NB4 (cell line): ENCODE results near the gene CDH23.

Experiments used
- DNase-seq: peaks from one replicate; pipeline ENCODE4 v3.0.0; 2010; ENCODE audit warnings: low read depth
- H3K4me3 ChIP-seq: one replicate; pipeline ENCODE4 v1.5.1; 2011; ENCODE audit warnings: mild to moderate bottlenecking, low read depth, low read length, moderate library complexity
- CTCF ChIP-seq: IDR thresholded peaks from one replicate; pipeline ENCODE4 v1.5.1; 2012; ENCODE audit warnings: low read depth, low read length
- MAX ChIP-seq: IDR thresholded peaks from 2 replicates; pipeline ENCODE4 v1.6.1; 2011; ENCODE audit warnings: low read depth, low read length
- MYC ChIP-seq: IDR thresholded peaks from 2 replicates; pipeline ENCODE4 v1.6.1; 2011; ENCODE audit warnings: low read depth, low read length
- POLR2A ChIP-seq: IDR thresholded peaks from 2 replicates; pipeline ENCODE4 v1.6.1; 2011; ENCODE audit warnings: mild to moderate bottlenecking; ENCODE audit not compliant: insufficient read length; ENCODE audit errors: extremely low read depth

The CDH23 gene

GRCh38 chr10:71657604-71658466 is 261.1 kb downstream of the CDH23 start:
- TF ChIP-seq POLR2A, result no peak
- no peak for TF ChIP-seq MYC
- TF ChIP-seq CTCF, result no peak
- TF ChIP-seq MAX, result no peak
- H3K4me3 ChIP-seq, result no peak overlapping the region

GRCh38 chr10:71658467-71658745 is 261.7 kb downstream of the CDH23 start:
- no peak overlapping the region for H3K4me3 ChIP-seq
- DNase-seq, result no peak
- TF ChIP-seq POLR2A (no peak), MAX (no peak), CTCF (no peak), MYC (no peak)

More at GRCh38 chr10:71657604-71658466, 261.1 kb downstream of the CDH23 start:
- no peak for DNase-seq

- TF ChIP-seq MYC, result no peak
- TF ChIP-seq POLR2A, result no peak
- no peak for TF ChIP-seq CTCF
- no peak for TF ChIP-seq MAX
- DNase-seq, result no peak
- no peak overlapping the region for H3K4me3 ChIP-seq
Measured at GRCh38 chr10:71659111-71659634, 262.5 kb downstream of the CDH23 start.

- TF ChIP-seq POLR2A, result no peak
- TF ChIP-seq CTCF, result no peak
- no peak for TF ChIP-seq MYC
- TF ChIP-seq MAX, result no peak
- no peak overlapping the region for H3K4me3 ChIP-seq
- no peak for DNase-seq
Measured at GRCh38 chr10:71659737-71660136, 263.0 kb downstream of the CDH23 start.

- DNase-seq, result peak; percentile 32
- no peak overlapping the region for H3K4me3 ChIP-seq
- no peak for TF ChIP-seq MAX
- no peak for TF ChIP-seq MYC
- TF ChIP-seq CTCF, result no peak
Measured at GRCh38 chr10:71660313-71660712, 263.6 kb downstream of the CDH23 start.
